ENCODE results near the gene MED13L. TPM values are rescaled to one million over a fixed set of nuclear protein-coding genes. Genes with fewer than 3 reads are reported as not detected.

MED13L gene
- total and polyA plus RNA-seq, 2 donors (not counting 1 experiment from before 2014, with no cell fraction given), result 20.3 to 207 TPM

DNA sequence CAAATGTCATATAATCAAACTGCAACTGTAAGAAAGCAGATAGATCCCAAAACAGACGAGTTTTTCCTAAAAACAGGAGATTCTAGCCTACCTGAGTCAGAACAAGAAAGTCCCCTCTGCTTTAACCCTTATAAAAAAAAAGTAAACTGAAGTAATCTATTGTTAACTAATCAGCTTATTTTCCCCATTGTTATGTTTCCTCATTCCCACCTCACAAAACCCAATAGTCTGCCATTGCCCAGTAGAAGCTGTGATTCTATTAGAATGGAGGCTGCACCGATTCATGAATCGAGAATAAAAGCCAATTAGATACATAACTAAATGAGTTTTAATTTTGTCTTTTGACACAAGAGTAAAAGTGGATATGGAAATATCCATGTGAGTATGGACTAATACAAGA lies 115.4 kb downstream of the MED13L start:
- TF ChIP-seq EZH2 (IDR thresholded peaks at IDR 0.05; ENCODE audit: borderline replicate concordance, insufficient read depth, low read depth, low read length, poor library complexity, severe bottlenecking), result no peak
- TF ChIP-seq, protein P1, sequence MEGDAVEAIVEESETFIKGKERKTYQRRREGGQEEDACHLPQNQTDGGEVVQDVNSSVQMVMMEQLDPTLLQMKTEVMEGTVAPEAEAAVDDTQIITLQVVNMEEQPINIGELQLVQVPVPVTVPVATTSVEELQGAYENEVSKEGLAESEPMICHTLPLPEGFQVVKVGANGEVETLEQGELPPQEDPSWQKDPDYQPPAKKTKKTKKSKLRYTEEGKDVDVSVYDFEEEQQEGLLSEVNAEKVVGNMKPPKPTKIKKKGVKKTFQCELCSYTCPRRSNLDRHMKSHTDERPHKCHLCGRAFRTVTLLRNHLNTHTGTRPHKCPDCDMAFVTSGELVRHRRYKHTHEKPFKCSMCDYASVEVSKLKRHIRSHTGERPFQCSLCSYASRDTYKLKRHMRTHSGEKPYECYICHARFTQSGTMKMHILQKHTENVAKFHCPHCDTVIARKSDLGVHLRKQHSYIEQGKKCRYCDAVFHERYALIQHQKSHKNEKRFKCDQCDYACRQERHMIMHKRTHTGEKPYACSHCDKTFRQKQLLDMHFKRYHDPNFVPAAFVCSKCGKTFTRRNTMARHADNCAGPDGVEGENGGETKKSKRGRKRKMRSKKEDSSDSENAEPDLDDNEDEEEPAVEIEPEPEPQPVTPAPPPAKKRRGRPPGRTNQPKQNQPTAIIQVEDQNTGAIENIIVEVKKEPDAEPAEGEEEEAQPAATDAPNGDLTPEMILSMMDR (IDR thresholded peaks at IDR 0.05), result no peak
- Mint-ChIP-seq H3K4me3 (no peak overlapping the region), H3K27ac (no peak overlapping the region), H3K4me1 (peaks cover 63% of the 10 kb centered on the region), H3K27me3 (no peaks in the 10 kb centered on the region), H3K9me3 (ENCODE audit: insufficient read depth) (no peaks in the 10 kb centered on the region)
- Histone ChIP-seq H3K4me3 (ENCODE audit: control extremely low read depth in 1 of 5, extremely low read depth in 1 of 5, insufficient read depth in 1 of 5, low read depth in 2 of 5, low read length in 4 of 5) (no peak overlapping the region), H3K36me3 (replicated peaks in 1 of 2; ENCODE audit: control extremely low read depth in 1 of 2, control insufficient read depth in 1 of 2, extremely low read depth in 1 of 2, insufficient read depth in 2 of 2, low read length in 1 of 2) (peaks cover 0 to 2% of the 10 kb centered on the region in 2 experiments), H3K9ac (ENCODE audit: low read length) (no peak overlapping the region), H3K27me3 (replicated peaks in 1 of 4; ENCODE audit: control extremely low read depth in 1 of 4, control insufficient read depth in 3 of 4, insufficient read depth in 4 of 4, low read length in 3 of 4) (no peaks in the 10 kb centered on the region), H3K4me2 (replicated peaks; ENCODE audit: low read depth, low read length, poor library complexity, severe bottlenecking) (no peak overlapping the region), H3K27ac (ENCODE audit: low read length in 2 of 2) (no peak overlapping the region), H3K9me3 (ENCODE audit: control extremely low read depth in 1 of 3, control insufficient read depth in 2 of 3, insufficient read depth in 1 of 3, low read length in 2 of 3) (no peaks in the 10 kb centered on the region), H2AFZ (ENCODE audit: insufficient read depth, low read depth, low read length, poor library complexity, severe bottlenecking) (no peak overlapping the region), H4K20me1 (ENCODE audit: control insufficient read depth, insufficient read depth, low read length, poor library complexity, severe bottlenecking) (peaks cover 90% of the 10 kb centered on the region), H3K79me2 (ENCODE audit: control insufficient read depth, insufficient read depth, low read length) (peaks cover 98% of the 10 kb centered on the region), H3K4me1 (ENCODE audit: control insufficient read depth in 2 of 2, insufficient read depth in 2 of 2, low read length in 2 of 2) (peaks cover 7 to 16% of the 10 kb centered on the region in 2 donors)
- DNase-seq (no peak), ATAC-seq (ENCODE audit: low read depth) (no peak)
- 80% methylated on average over 1 of the region's 3 CpGs for WGBS (ENCODE audit: insufficient coverage)
- ChIA-PET POLR2A (no interaction called here), CTCF (no interaction called here)
- intact Hi-C loops (cut with micrococcal nuclease), result no loop called here

GRCh38 chr12:116161588-116161987 lies 115.9 kb downstream of the MED13L start:
- peaks cover 65% of the 10 kb centered on the region for H3K4me1 Mint-ChIP-seq
- ATAC-seq (ENCODE audit: low read depth) (no peak), DNase-seq (no peak)
- ChIA-PET POLR2A (no interaction called here), CTCF (no interaction called here)
- Histone ChIP-seq H3K9me3 (ENCODE audit: control extremely low read depth in 1 of 3, control insufficient read depth in 2 of 3, insufficient read depth in 1 of 3, low read length in 2 of 3) (no peaks in the 10 kb centered on the region), H4K20me1 (ENCODE audit: control insufficient read depth, insufficient read depth, low read length, poor library complexity, severe bottlenecking) (peaks cover 91% of the 10 kb centered on the region), H3K79me2 (ENCODE audit: control insufficient read depth, insufficient read depth, low read length) (peaks cover 98% of the 10 kb centered on the region), H3K4me1 (ENCODE audit: control insufficient read depth in 2 of 2, insufficient read depth in 2 of 2, low read length in 2 of 2) (peaks cover 7 to 16% of the 10 kb centered on the region in 2 donors), H3K9ac (ENCODE audit: low read length) (no peak overlapping the region), H3K4me3 (ENCODE audit: control extremely low read depth in 1 of 5, extremely low read depth in 1 of 5, insufficient read depth in 1 of 5, low read depth in 2 of 5, low read length in 4 of 5) (no peak overlapping the region), H2AFZ (ENCODE audit: insufficient read depth, low read depth, low read length, poor library complexity, severe bottlenecking) (no peak overlapping the region), H3K36me3 (replicated peaks in 1 of 2; ENCODE audit: control extremely low read depth in 1 of 2, control insufficient read depth in 1 of 2, extremely low read depth in 1 of 2, insufficient read depth in 2 of 2, low read length in 1 of 2) (peaks cover 0 to 2% of the 10 kb centered on the region in 2 experiments), H3K4me2 (replicated peaks; ENCODE audit: low read depth, low read length, poor library complexity, severe bottlenecking) (no peak overlapping the region), H3K27ac (ENCODE audit: low read length in 2 of 2) (no peak overlapping the region), H3K27me3 (replicated peaks in 1 of 4; ENCODE audit: control extremely low read depth in 1 of 4, control insufficient read depth in 3 of 4, insufficient read depth in 4 of 4, low read length in 3 of 4) (no peaks in the 10 kb centered on the region)
- H3K4me3 Mint-ChIP-seq, result no peak overlapping the region
- WGBS (ENCODE audit: insufficient coverage), result no CpG with 5 or more reads among the region's 4 CpGs
- H3K27ac Mint-ChIP-seq, result no peak overlapping the region
- intact Hi-C loops (cut with micrococcal nuclease), result no loop called here
- no peaks in the 10 kb centered on the region for H3K9me3 Mint-ChIP-seq (ENCODE audit: insufficient read depth)
- no peak for TF ChIP-seq EZH2 (IDR thresholded peaks at IDR 0.05; ENCODE audit: borderline replicate concordance, insufficient read depth, low read depth, low read length, poor library complexity, severe bottlenecking)
- TF ChIP-seq, protein P1 (IDR thresholded peaks at IDR 0.05), result no peak
- H3K27me3 Mint-ChIP-seq, result no peaks in the 10 kb centered on the region

All from B cell (primary cell).